ENCODE results near the gene TAOK1.

GRCh38 chr17:29505836-29506235 lies 115.7 kb downstream of the TAOK1 start:
- no peak for TF ChIP-seq CTCF (IDR thresholded peaks at IDR 0.05; ENCODE audit: poor library complexity)
- TF ChIP-seq EZH2 (IDR thresholded peaks at IDR 0.05; ENCODE audit: borderline replicate concordance) = no peak

Data from hepatocyte (in vitro differentiated cells).